C1 segment of cervical spinal cord (tissue), 14 donors: ENCODE results near the gene IFI44.

ENCODE experiments used
- DNase-seq, 14 donors: peaks; one replicate each; lab custom pipeline; 2025; lab: John Stamatoyannopoulos, UW

The IFI44 gene

GRCh38 chr1:78702426-78702825 lies 52.8 kb downstream of the IFI44 start:
- no peak for DNase-seq

DNA sequence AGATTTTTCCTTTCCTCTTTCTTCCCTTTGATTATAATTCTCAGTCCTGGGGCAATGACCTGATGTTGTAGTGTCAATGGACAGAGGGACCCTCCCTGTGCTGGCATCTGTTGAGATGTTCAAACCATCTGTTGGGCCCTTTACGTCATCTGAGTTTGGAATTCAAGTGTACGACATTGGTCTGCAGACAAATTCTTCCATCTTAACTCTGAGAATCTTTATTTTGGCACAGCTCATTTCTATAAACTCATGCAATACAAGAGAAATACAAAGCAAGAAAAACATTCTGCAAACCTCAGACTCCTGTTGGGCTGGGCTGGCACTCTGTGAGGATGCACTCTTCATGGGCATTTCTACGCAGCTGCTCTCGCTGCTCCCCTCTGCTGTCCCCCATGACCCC lies 54.2 kb downstream of the IFI44 start:
- DNase-seq: no peak

DNA sequence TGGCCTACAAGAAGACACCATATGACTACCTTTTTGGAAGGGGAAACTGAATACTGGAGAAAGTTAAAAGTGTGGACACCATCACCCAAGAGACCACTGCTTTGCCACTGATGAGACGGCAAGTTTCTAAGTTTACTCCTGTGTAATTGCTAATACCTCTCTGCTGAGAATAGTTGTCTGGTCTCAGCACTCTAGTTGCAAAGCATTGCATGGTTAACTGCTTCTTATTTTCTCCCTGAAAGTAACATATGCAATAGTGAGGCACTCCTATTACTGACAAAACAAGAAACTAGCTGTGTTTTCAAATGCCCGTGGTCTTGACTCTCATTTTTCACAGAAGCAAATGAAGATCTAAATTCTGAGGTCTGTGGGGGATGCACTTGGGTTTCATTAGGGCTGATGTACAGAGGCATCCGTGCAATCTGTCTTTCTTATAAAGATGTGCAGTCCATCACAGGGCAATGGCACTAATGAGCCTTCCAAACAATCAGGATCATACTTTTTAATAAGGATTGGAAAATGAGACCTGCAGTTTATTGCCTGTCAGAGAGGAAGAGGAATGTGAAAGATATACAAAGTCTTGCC lies 62.9 kb downstream of the IFI44 start:
- no peak for DNase-seq

- no peak for DNase-seq
Measured at GRCh38 chr1:78713297-78713696, 63.7 kb downstream of the IFI44 start.
